ENCODE measurements around the gene MROH2A. TPM values are rescaled to one million over a fixed set of nuclear protein-coding genes. Genes with fewer than 3 reads are reported as not detected.

MROH2A gene
- total RNA-seq, 2 experiments from 2014 or later, result not detected

GRCh38 chr2:233802132-233802815, 24.1 kb downstream of the MROH2A start:
- Mint-ChIP-seq H3K4me3 (no peak overlapping the region), H3K27ac (no peak overlapping the region), H3K9me3 (peaks cover 4% of the 10 kb centered on the region), H3K4me1 (ENCODE audit: low read depth) (no peaks in the 10 kb centered on the region), H3K27me3 (peaks cover 15% of the 10 kb centered on the region), H3K36me3 (ENCODE audit: low read depth) (no peaks in the 10 kb centered on the region)
- CTCF ChIA-PET, result no interaction called here
- Histone ChIP-seq H3K9me3 (ENCODE audit: control insufficient read depth in 1 of 2, insufficient read depth in 1 of 2, low read length in 2 of 2) (no peaks in the 10 kb centered on the region), H3K4me1 (ENCODE audit: insufficient read depth, low read length) (no peaks in the 10 kb centered on the region), H3K27me3 (ENCODE audit: control insufficient read depth in 1 of 2, insufficient read depth in 2 of 2, low read length in 2 of 2) (peaks cover 3 to 4% of the 10 kb centered on the region in 2 experiments), H3K4me3 (ENCODE audit: low read length) (no peak overlapping the region), H3K27ac (ENCODE audit: low read depth in 1 of 2, low read length in 2 of 2) (no peak overlapping the region), H3K36me3 (ENCODE audit: insufficient read depth, low read length) (no peaks in the 10 kb centered on the region)
- TF ChIP-seq CTCF (IDR thresholded peaks at IDR 0.05), result no peak
- DNase-seq, result no peak
- no peak for ATAC-seq (ENCODE audit: poor library complexity)
- intact Hi-C loops (cut with DNase I, micrococcal nuclease), result no loop called here
- POLR2A ChIA-PET, result no interaction called here

- Histone ChIP-seq H3K36me3 (ENCODE audit: insufficient read depth, low read length) (no peaks in the 10 kb centered on the region), H3K4me1 (ENCODE audit: insufficient read depth, low read length) (no peaks in the 10 kb centered on the region), H3K27ac (ENCODE audit: low read depth in 1 of 2, low read length in 2 of 2) (no peak overlapping the region), H3K27me3 (ENCODE audit: control insufficient read depth in 1 of 2, insufficient read depth in 2 of 2, low read length in 2 of 2) (peaks cover 3 to 6% of the 10 kb centered on the region in 2 experiments), H3K9me3 (ENCODE audit: control insufficient read depth in 1 of 2, insufficient read depth in 1 of 2, low read length in 2 of 2) (no peaks in the 10 kb centered on the region), H3K4me3 (ENCODE audit: low read length) (no peak overlapping the region)
- POLR2A ChIA-PET, result no interaction called here
- DNase-seq, result no peak
- Mint-ChIP-seq H3K9me3 (peaks cover 4% of the 10 kb centered on the region), H3K27ac (no peak overlapping the region), H3K36me3 (ENCODE audit: low read depth) (no peaks in the 10 kb centered on the region), H3K27me3 (peaks cover 15% of the 10 kb centered on the region), H3K4me1 (ENCODE audit: low read depth) (no peaks in the 10 kb centered on the region), H3K4me3 (no peak overlapping the region)
- intact Hi-C loops (cut with DNase I, micrococcal nuclease), result no loop called here
- CTCF ChIA-PET, result no interaction called here
- TF ChIP-seq CTCF (IDR thresholded peaks at IDR 0.05), result no peak
- ATAC-seq (ENCODE audit: poor library complexity), result no peak
Observed at GRCh38 chr2:233803292-233803911, 25.3 kb downstream of the MROH2A start.

GRCh38 chr2:233803994-233804393, 25.9 kb downstream of the MROH2A start:
- H3K27ac Mint-ChIP-seq, result no peak overlapping the region
- no peak overlapping the region for H3K4me3 Mint-ChIP-seq
- CTCF ChIA-PET, result no interaction called here
- no peak for TF ChIP-seq CTCF (IDR thresholded peaks at IDR 0.05)
- Histone ChIP-seq H3K4me1 (ENCODE audit: insufficient read depth, low read length) (no peaks in the 10 kb centered on the region), H3K27me3 (ENCODE audit: control insufficient read depth in 1 of 2, insufficient read depth in 2 of 2, low read length in 2 of 2) (peaks cover 3 to 12% of the 10 kb centered on the region in 2 experiments), H3K36me3 (ENCODE audit: insufficient read depth, low read length) (no peaks in the 10 kb centered on the region), H3K9me3 (ENCODE audit: control insufficient read depth in 1 of 2, insufficient read depth in 1 of 2, low read length in 2 of 2) (no peaks in the 10 kb centered on the region), H3K27ac (ENCODE audit: low read depth in 1 of 2, low read length in 2 of 2) (no peak overlapping the region), H3K4me3 (ENCODE audit: low read length) (no peak overlapping the region)
- peaks cover 15% of the 10 kb centered on the region for H3K27me3 Mint-ChIP-seq
- DNase-seq (no peak), ATAC-seq (ENCODE audit: poor library complexity) (no peak)
- POLR2A ChIA-PET, result no interaction called here
- H3K4me1 Mint-ChIP-seq (ENCODE audit: low read depth), result no peaks in the 10 kb centered on the region
- H3K36me3 Mint-ChIP-seq (ENCODE audit: low read depth), result no peaks in the 10 kb centered on the region
- intact Hi-C loops (cut with DNase I, micrococcal nuclease), result no loop called here
- H3K9me3 Mint-ChIP-seq, result peaks cover 4% of the 10 kb centered on the region

Data from CD4-positive, alpha-beta T cell (primary cell).